IMR-90 (cell line): ENCODE measurements around the gene GATA1. TPM values are rescaled to one million over a fixed set of nuclear protein-coding genes. Genes with fewer than 3 reads are reported as not detected.

Experiments used
- ATAC-seq: fragments of 200-7000 bp; cut with Tn5 transposase; 2 replicates; pipeline ENCODE4 v1.9.1; 2020; ENCODE audit warnings: low read depth, mild to moderate bottlenecking, moderate library complexity
- BruUV-seq: library from RNA; stranded (reverse); fragments of 400-500 nt; replicated peaks from 2 replicates; lab custom pipeline; 2021; lab: Mats Ljungman, UMichigan
- CTCF ChIA-PET: fragments of 300-600 bp; formaldehyde crosslinking; extraction: SDS; loops from one replicate; lab custom pipeline; 2021; ENCODE audit warnings: antibody characterized with exemption; lab: Yijun Ruan, JAX
- POLR2A ChIA-PET: fragments of 300-600 bp; sonication (Branson Sonifier 250); formaldehyde crosslinking; loops from one replicate; lab custom pipeline; 2022; ENCODE audit warnings: antibody characterized with exemption; ENCODE audit not compliant: unreplicated experiment; lab: Charles Lee
- DNase-seq: peaks from one replicate; pipeline ENCODE4 v3.0.0; 2013
- H2AFZ ChIP-seq: replicated peaks from 2 replicates; pipeline ENCODE3; 2013; ENCODE audit warnings: low read length, mild to moderate bottlenecking; ENCODE audit not compliant: poor library complexity
- H2AK5ac ChIP-seq: 2 replicates; pipeline ENCODE4 v1.6.1; 2013; ENCODE audit warnings: low read depth, low read length, inconsistent platforms
- H2AK9ac ChIP-seq: replicated peaks from 2 replicates; pipeline ENCODE3; 2013; ENCODE audit warnings: mild to moderate bottlenecking, low read depth, low read length, moderate library complexity; ENCODE audit not compliant: poor library complexity
- H2BK120ac ChIP-seq: 2 replicates; pipeline ENCODE4 v1.6.1; 2013; ENCODE audit warnings: low read depth, low read length, inconsistent platforms
- H2BK15ac ChIP-seq: 3 replicates; pipeline ENCODE4 v1.6.1; 2013; ENCODE audit warnings: low read depth, low read length, inconsistent platforms
- H2BK20ac ChIP-seq: 2 replicates; pipeline ENCODE4 v1.6.1; 2013; ENCODE audit warnings: low read depth, mild to moderate bottlenecking, inconsistent platforms, low read length, moderate library complexity
- H2BK5ac ChIP-seq: 2 replicates; pipeline ENCODE4 v1.6.1; 2013; ENCODE audit warnings: mild to moderate bottlenecking, low read depth, low read length, inconsistent platforms; ENCODE audit not compliant: poor library complexity, severe bottlenecking
- H3K14ac ChIP-seq: replicated peaks from 2 replicates; pipeline ENCODE4 v1.6.1; 2013; ENCODE audit warnings: low read depth, low read length, inconsistent platforms
- H3K18ac ChIP-seq: 2 replicates; pipeline ENCODE4 v1.6.1; 2013; ENCODE audit warnings: low read depth, low read length, control low read depth
- H3K23ac ChIP-seq: 2 replicates; pipeline ENCODE4 v1.6.1; 2013; ENCODE audit warnings: low read depth, low read length, inconsistent platforms
- H3K27ac ChIP-seq: 2 replicates; pipeline ENCODE4 v1.5.1; 2013; ENCODE audit warnings: mild to moderate bottlenecking, control low read depth, low read length; ENCODE audit not compliant: insufficient read depth
- H3K27me3 ChIP-seq: 2 replicates; pipeline ENCODE4 v1.6.1; 2013; ENCODE audit warnings: low read length; ENCODE audit not compliant: control insufficient read depth, insufficient read depth
- H3K36me3 ChIP-seq: 2 replicates; pipeline ENCODE4 v1.6.1; 2013; ENCODE audit warnings: low read length, mixed read lengths; ENCODE audit not compliant: control insufficient read depth, insufficient read depth
- H3K4ac ChIP-seq: 2 replicates; pipeline ENCODE4 v1.6.1; 2013; ENCODE audit warnings: low read depth, low read length, inconsistent platforms
- H3K4me1 ChIP-seq: 2 replicates; pipeline ENCODE4 v1.6.1; 2013; ENCODE audit warnings: low read length, mixed read lengths; ENCODE audit not compliant: control insufficient read depth, insufficient read depth
- H3K4me2 ChIP-seq: 2 replicates; pipeline ENCODE4 v1.6.1; 2013; ENCODE audit warnings: low read depth, mild to moderate bottlenecking, control low read depth, low read length, moderate library complexity
- H3K4me3 ChIP-seq: 2 replicates; pipeline ENCODE4 v1.5.1; 2013; ENCODE audit warnings: low read depth, mild to moderate bottlenecking, control low read depth, low read length, moderate library complexity; ENCODE audit not compliant: insufficient read depth
- H3K56ac ChIP-seq: 2 replicates; pipeline ENCODE4 v1.6.1; 2013; ENCODE audit warnings: low read length, inconsistent platforms; ENCODE audit not compliant: insufficient read depth; ENCODE audit errors: extremely low read depth
- H3K79me1 ChIP-seq, 2 experiments: 2 replicates each; pipeline ENCODE4 v1.6.1; 2013; ENCODE audit warnings: low read length in 2 of 2, inconsistent platforms in 1 of 2, low read depth in 1 of 2
- H3K9ac ChIP-seq: 2 replicates; pipeline ENCODE4 v1.6.1; 2013; ENCODE audit warnings: low read depth, low read length, control low read depth
- H3K9me1 ChIP-seq: 2 replicates; pipeline ENCODE4 v1.6.1; 2013; ENCODE audit warnings: low read length, inconsistent platforms; ENCODE audit not compliant: insufficient read depth
- H3K9me3 ChIP-seq: 2 replicates; pipeline ENCODE4 v1.6.1; 2013; ENCODE audit warnings: low read length; ENCODE audit not compliant: control insufficient read depth, insufficient read depth
- H4K20me1 ChIP-seq: 2 replicates; pipeline ENCODE4 v1.6.1; 2013; ENCODE audit warnings: low read length, inconsistent platforms; ENCODE audit not compliant: insufficient read depth
- H4K5ac ChIP-seq: 2 replicates; pipeline ENCODE4 v1.6.1; 2013; ENCODE audit warnings: mild to moderate bottlenecking, low read depth, low read length, control low read depth
- H4K8ac ChIP-seq, 2 experiments: 2 replicates each; pipeline ENCODE4 v1.6.1; 2013; ENCODE audit warnings: low read depth in 2 of 2, low read length in 2 of 2, control low read depth in 1 of 2, inconsistent platforms in 1 of 2
- H4K91ac ChIP-seq: 2 replicates; pipeline ENCODE4 v1.6.1; 2013; ENCODE audit warnings: low read depth, low read length, inconsistent platforms; ENCODE audit not compliant: insufficient read depth
- BHLHE40 ChIP-seq: fragments of 150-350 bp; IDR thresholded peaks from 2 replicates; pipeline ENCODE4 v1.6.1; 2016; ENCODE audit warnings: mild to moderate bottlenecking, low read depth, low read length
- CEBPB ChIP-seq: IDR thresholded peaks from 2 replicates; pipeline ENCODE4 v1.6.1; 2012; ENCODE audit warnings: low read depth, low read length, improper control_type of control experiment
- MAZ ChIP-seq: IDR thresholded peaks from 2 replicates; pipeline ENCODE4 v1.6.1; 2012; ENCODE audit warnings: low read depth, mild to moderate bottlenecking, low read length, improper control_type of control experiment, moderate library complexity, borderline replicate concordance
- MXI1 ChIP-seq: IDR thresholded peaks from 2 replicates; pipeline ENCODE4 v1.6.1; 2012; ENCODE audit warnings: low read depth, mild to moderate bottlenecking, low read length, moderate library complexity, borderline replicate concordance
- NFE2L2 ChIP-seq: fragments of 150-350 bp; IDR thresholded peaks from 2 replicates; pipeline ENCODE4 v1.6.1; 2016; ENCODE audit warnings: low read depth, mild to moderate bottlenecking, low read length
- POLR2A ChIP-seq: IDR thresholded peaks from 2 replicates; pipeline ENCODE4 v1.6.1; 2012; ENCODE audit warnings: mild to moderate bottlenecking, low read depth, low read length
- RCOR1 ChIP-seq: IDR thresholded peaks from 2 replicates; pipeline ENCODE4 v1.6.1; 2012; ENCODE audit warnings: mild to moderate bottlenecking, low read length, improper control_type of control experiment; ENCODE audit not compliant: insufficient replicate concordance
- SMC3 ChIP-seq: fragments of 150-350 bp; IDR thresholded peaks from 2 replicates; pipeline ENCODE4 v1.6.1; 2016; ENCODE audit warnings: low read depth, mild to moderate bottlenecking, antibody characterized with exemption, low read length, moderate library complexity
- WGBS, 2 experiments: methylation state at CpG; one replicate each; pipeline versions ENCODE4 v1.1.5 to v1.1.7; 2013; ENCODE audit warnings: missing lambda C conversion rate in 2 of 2; ENCODE audit not compliant: insufficient read length in 1 of 2; ENCODE audit errors: extremely low coverage in 2 of 2; 5-methylcytosine and 5-hydroxymethylcytosine counted together
- dilution Hi-C: fragments of 300-500 bp; cut with HindIII; formaldehyde crosslinking; loops from one replicate; pipeline ENCODE4 v1.14.3; 2018; ENCODE audit warnings: low sequenced_read_pairs; ENCODE audit not compliant: unreplicated experiment
- in situ Hi-C: fragments of 300-500 bp; cut with MboI; formaldehyde crosslinking; loops from 3 replicates; pipeline ENCODE4 v1.14.3; 2019; ENCODE audit warnings: low sequenced_read_pairs, inconsistent platforms, mixed read lengths
- intact Hi-C: fragments of 100-400 bp; cut with micrococcal nuclease; formaldehyde crosslinking; loops from 2 replicates; pipeline ENCODE4 v1.10.0; 2022
- polyA plus RNA-seq, 3 experiments: library from polyadenylated mRNA; depleted of rRNA; stranded (reverse); fragments of >200 nt; gene quantifications; 2 replicates each; pipeline ENCODE4 v1.2.3, GENCODE V29; 2012; ENCODE audit warnings: low replicate concordance in 1 of 3
- total RNA-seq: library from RNA; depleted of rRNA; stranded (reverse); fragments of >200 nt; gene quantifications from 2 replicates; pipeline ENCODE4 v1.2.3, GENCODE V29; 2012
- TF ChIP-seq, protein P1 (sequence below): fragments of 150-350 bp; IDR thresholded peaks from 2 replicates; pipeline ENCODE4 v1.6.1; 2017; ENCODE audit warnings: mild to moderate bottlenecking, antibody characterized with exemption, low read length, low read depth

The GATA1 gene
- total and polyA plus RNA-seq, 2 of the 4 experiments (the other 2 are of a cell fraction), result not detected

DNA sequence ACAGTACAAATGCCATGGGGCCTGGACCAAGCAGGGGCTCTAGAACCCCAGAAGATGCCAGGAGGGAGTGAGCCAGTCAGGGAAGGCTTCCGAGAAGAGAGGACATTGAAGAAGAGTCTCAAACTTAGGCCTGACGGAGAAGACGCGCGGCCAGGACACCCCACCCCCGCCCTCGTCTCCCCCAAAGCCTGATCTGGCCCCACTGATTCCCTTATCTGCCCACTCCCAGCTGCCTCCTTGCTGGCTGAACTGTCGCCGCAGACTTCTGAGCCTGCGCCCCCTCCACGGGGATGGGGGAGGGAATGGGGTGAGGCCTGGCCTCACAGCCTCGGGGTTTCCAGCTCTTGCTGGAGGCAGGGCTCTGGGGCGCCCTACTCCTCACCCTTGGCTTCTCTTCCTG is 3.6 kb upstream of the GATA1 start:
- Histone ChIP-seq H4K91ac (no peak overlapping the region), H3K36me3 (no peaks in the 10 kb centered on the region), H3K27ac (no peak overlapping the region), H3K9me3 (no peaks in the 10 kb centered on the region), H3K4ac (no peak overlapping the region), H4K8ac (no peak overlapping the region), H3K18ac (no peak overlapping the region), H2AK5ac (no peak overlapping the region), H3K9me1 (no peaks in the 10 kb centered on the region), H3K79me1 (no peaks in the 10 kb centered on the region), H3K4me3 (no peak overlapping the region), H3K4me2 (no peak overlapping the region), H3K14ac (no peak overlapping the region), H2AK9ac (no peak overlapping the region), H3K56ac (no peak overlapping the region), H2BK5ac (no peak overlapping the region), H2AFZ (no peak overlapping the region), H2BK20ac (no peak overlapping the region), H3K9ac (no peak overlapping the region), H2BK15ac (no peak overlapping the region), H4K5ac (no peak overlapping the region), H3K4me1 (no peaks in the 10 kb centered on the region), H3K27me3 (peaks cover 25% of the 10 kb centered on the region), H2BK120ac (no peak overlapping the region), H3K23ac (no peak overlapping the region), H4K20me1 (no peaks in the 10 kb centered on the region; the same call in 1 of the 2 replicates)
- WGBS, 2 experiments, result no CpG with 5 or more reads among the region's 13 CpGs
- no peak for DNase-seq
- dilution Hi-C loops (no loop called here), intact Hi-C loops (no loop called here), in situ Hi-C loops (no loop called here)
- CTCF ChIA-PET, result no interaction called here
- no peak for TF ChIP-seq MXI1
- TF ChIP-seq NFE2L2, result no peak
- TF ChIP-seq, protein P1, sequence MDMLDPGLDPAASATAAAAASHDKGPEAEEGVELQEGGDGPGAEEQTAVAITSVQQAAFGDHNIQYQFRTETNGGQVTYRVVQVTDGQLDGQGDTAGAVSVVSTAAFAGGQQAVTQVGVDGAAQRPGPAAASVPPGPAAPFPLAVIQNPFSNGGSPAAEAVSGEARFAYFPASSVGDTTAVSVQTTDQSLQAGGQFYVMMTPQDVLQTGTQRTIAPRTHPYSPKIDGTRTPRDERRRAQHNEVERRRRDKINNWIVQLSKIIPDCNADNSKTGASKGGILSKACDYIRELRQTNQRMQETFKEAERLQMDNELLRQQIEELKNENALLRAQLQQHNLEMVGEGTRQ, result no peak
- no peak for TF ChIP-seq CEBPB
- TF ChIP-seq SMC3, result no peak
- TF ChIP-seq MAZ, result no peak
- no peak for TF ChIP-seq RCOR1
- TF ChIP-seq POLR2A, result no peak
- TF ChIP-seq BHLHE40, result no peak
- no TSS peak for BruUV-seq
- no peak for ATAC-seq
- POLR2A ChIA-PET, result no interaction called here
